ENCODE measurements around the gene PNPLA8. TPM values are rescaled to one million over a fixed set of nuclear protein-coding genes. Genes with fewer than 3 reads are reported as not detected.

Gene PNPLA8
- total RNA-seq, 3 donors from 2014 or later (not counting 1 experiment from before 2014, with no cell fraction given), result 68.6 to 80.2 (median 68.9) TPM

GRCh38 chr7:108457871-108458270 is 68.1 kb downstream of the PNPLA8 start:
- no peaks in the 10 kb centered on the region for H3K9me3 ChIP-seq (ENCODE audit: control insufficient read depth, insufficient read depth, low read length)
- Mint-ChIP-seq H3K4me1 (peaks cover 3 to 4% of the 10 kb centered on the region in 2 donors), H3K4me3 (no peak overlapping the region), H3K9me3 (no peaks in the 10 kb centered on the region), H3K36me3 (no peaks in the 10 kb centered on the region), H3K27ac (no peak overlapping the region), H3K27me3 (ENCODE audit: low read depth in 2 of 2) (peaks cover 37 to 73% of the 10 kb centered on the region in 2 donors)
- no peak for ATAC-seq
- no peak overlapping the region for H3K27ac ChIP-seq (ENCODE audit: low read length)
- H3K27me3 ChIP-seq (ENCODE audit: control insufficient read depth, insufficient read depth, low read length), result peaks cover 17% of the 10 kb centered on the region
- no peak overlapping the region for H3K4me3 ChIP-seq (ENCODE audit: low read length)
- TF ChIP-seq CTCF (IDR thresholded peaks at IDR 0.05), result no peak
- H3K36me3 ChIP-seq (ENCODE audit: control insufficient read depth, insufficient read depth, low read length), result no peaks in the 10 kb centered on the region
- H3K4me1 ChIP-seq (ENCODE audit: control insufficient read depth, insufficient read depth, low read length), result peaks cover 7% of the 10 kb centered on the region
- DNase-seq, result no peak
- intact Hi-C loops (cut with micrococcal nuclease), result no loop called here

- Mint-ChIP-seq H3K27me3 (ENCODE audit: low read depth in 2 of 2) (peaks cover 38 to 75% of the 10 kb centered on the region in 2 donors), H3K27ac (no peak overlapping the region), H3K9me3 (no peaks in the 10 kb centered on the region), H3K4me1 (peaks cover 3 to 4% of the 10 kb centered on the region in 2 donors), H3K36me3 (no peaks in the 10 kb centered on the region), H3K4me3 (peak overlapping the region; percentile 42)
- Histone ChIP-seq H3K27ac (ENCODE audit: low read length) (no peak overlapping the region), H3K4me1 (ENCODE audit: control insufficient read depth, insufficient read depth, low read length) (peaks cover 7% of the 10 kb centered on the region), H3K27me3 (ENCODE audit: control insufficient read depth, insufficient read depth, low read length) (peaks cover 17% of the 10 kb centered on the region), H3K9me3 (ENCODE audit: control insufficient read depth, insufficient read depth, low read length) (no peaks in the 10 kb centered on the region), H3K4me3 (ENCODE audit: low read length) (no peak overlapping the region), H3K36me3 (ENCODE audit: control insufficient read depth, insufficient read depth, low read length) (no peaks in the 10 kb centered on the region)
- ATAC-seq (no peak), DNase-seq (no peak)
- intact Hi-C loops (cut with micrococcal nuclease), result no loop called here
- WGBS (ENCODE audit: insufficient coverage), result 18% methylated on average over 14 of the region's 19 CpGs
- TF ChIP-seq CTCF (IDR thresholded peaks at IDR 0.05), result no peak
Measured at GRCh38 chr7:108456845-108457540, 68.9 kb downstream of the PNPLA8 start.

- peaks cover 17% of the 10 kb centered on the region for H3K27me3 ChIP-seq (ENCODE audit: control insufficient read depth, insufficient read depth, low read length)
- Mint-ChIP-seq H3K4me1 (peaks cover 3 to 4% of the 10 kb centered on the region in 2 donors), H3K27ac (no peak within 1 kb of the TSS), H3K9me3 (no peaks in the 10 kb centered on the region), H3K27me3 (ENCODE audit: low read depth in 2 of 2) (peaks cover 42 to 77% of the 10 kb centered on the region in 2 donors), H3K4me3 (peak within 1 kb of the TSS; percentile 42), H3K36me3 (no peaks in the 10 kb centered on the region)
- no peak within 1 kb of the TSS for H3K27ac ChIP-seq (ENCODE audit: low read length)
- DNase-seq (peak in 1 of 2 donors; percentile 69), ATAC-seq (no peak)
- H3K4me1 ChIP-seq (ENCODE audit: control insufficient read depth, insufficient read depth, low read length), result peaks cover 7% of the 10 kb centered on the region
- no peaks in the 10 kb centered on the region for H3K9me3 ChIP-seq (ENCODE audit: control insufficient read depth, insufficient read depth, low read length)
- H3K4me3 ChIP-seq (ENCODE audit: low read length), result peak within 1 kb of the TSS; percentile 25
- under 1% methylated on average over 81 of the region's 81 CpGs for WGBS (ENCODE audit: insufficient coverage)
- intact Hi-C loops (cut with micrococcal nuclease), result no loop called here
- no peak for TF ChIP-seq CTCF (IDR thresholded peaks at IDR 0.05)
- H3K36me3 ChIP-seq (ENCODE audit: control insufficient read depth, insufficient read depth, low read length), result no peaks in the 10 kb centered on the region
Measured at GRCh38 chr7:108455998-108456677, 69.8 kb downstream of the PNPLA8 start, which contains the start of gene NRCAM. NRCAM (minus strand) TSS chr7:108456436; CDS start chr7:108240064, 216,372 bp downstream.
